Myocyte (in vitro differentiated cells): ENCODE measurements around the gene LACC1. TPM values are rescaled to one million over a fixed set of nuclear protein-coding genes. Genes with fewer than 3 reads are reported as not detected.

Source experiments
- DNase-seq: peaks from one replicate; pipeline ENCODE4 v3.0.0-alpha.2; 2012; ENCODE audit warnings: low read depth
- total RNA-seq: library from RNA; depleted of rRNA; stranded (reverse); fragments of >200 nt; gene quantifications from 2 replicates; pipeline ENCODE4 v1.2.3, GENCODE V29; 2014

LACC1 gene
- total RNA-seq, 1 donor from 2014 or later = 4.8 TPM

- no peak for DNase-seq
Measured at GRCh38 chr13:43883631-43884030, 3.9 kb downstream of the LACC1 start.

DNA sequence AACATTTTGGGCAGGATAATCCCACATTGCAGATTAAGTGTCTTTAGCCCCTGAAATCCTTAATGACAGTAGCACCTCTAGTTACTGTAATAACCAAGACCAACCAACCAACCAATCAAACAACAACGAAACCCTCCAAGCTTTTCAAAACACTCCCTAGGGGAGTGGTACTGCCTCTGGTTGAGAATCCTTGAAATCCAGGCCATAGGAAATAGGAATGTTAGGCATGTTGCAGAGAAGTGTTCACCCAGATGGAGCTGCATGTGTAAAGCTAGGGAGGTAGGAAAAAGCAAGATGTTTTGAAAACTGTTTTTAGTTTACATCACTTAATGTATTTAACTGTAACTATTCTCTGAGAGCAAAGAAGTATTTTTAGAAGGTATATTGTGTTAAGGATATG is 4.5 kb downstream of the LACC1 start:
- DNase-seq = no peak

DNA sequence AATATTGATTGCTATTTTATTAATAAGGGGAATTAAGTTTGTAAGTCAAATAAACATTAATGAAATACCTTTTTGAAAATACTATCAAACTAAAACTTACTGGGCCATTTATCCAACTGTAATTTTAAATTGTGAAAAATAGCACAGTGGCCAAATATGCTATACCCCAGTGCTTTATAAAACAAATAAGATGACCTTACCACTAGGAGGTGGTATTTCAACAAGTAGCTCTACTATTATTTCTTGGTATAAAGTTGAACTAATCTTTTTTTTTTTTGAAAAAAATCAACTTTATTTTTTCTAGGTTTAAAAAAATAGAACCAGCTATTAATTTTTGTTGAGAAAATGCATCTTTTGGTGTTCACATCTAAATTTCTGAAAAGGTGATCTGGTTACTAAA is 14.7 kb downstream of the LACC1 start:
- no peak for DNase-seq

DNA sequence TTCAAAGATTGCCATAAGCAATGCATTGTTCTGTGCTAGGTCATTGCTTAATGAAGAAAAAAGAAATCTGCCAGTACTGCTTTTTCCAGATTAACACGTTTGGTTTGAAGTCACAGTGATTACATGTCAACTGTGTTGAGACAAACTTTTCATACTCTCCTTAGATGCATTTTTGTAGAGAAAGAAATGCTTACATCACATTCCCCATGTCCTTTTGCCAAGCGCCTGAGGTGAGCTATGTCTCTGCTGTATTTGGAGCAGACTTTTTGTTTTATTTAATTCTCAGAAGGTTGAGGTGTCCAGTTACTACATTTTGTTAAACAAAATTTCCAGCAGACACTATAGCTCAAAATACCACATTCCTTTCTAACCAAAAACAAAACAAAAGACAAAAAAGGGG is 16.2 kb downstream of the LACC1 start:
- peak; percentile 17 for DNase-seq

- DNase-seq = peak; percentile 74
Measured at GRCh38 chr13:43905435-43906031, 25.8 kb downstream of the LACC1 start.

GRCh38 chr13:43908156-43909126 is 28.7 kb downstream of the LACC1 start:
- DNase-seq = peak; percentile 54

GRCh38 chr13:43910856-43911255 is 31.2 kb downstream of the LACC1 start:
- DNase-seq = no peak

GRCh38 chr13:43911278-43911677 is 31.6 kb downstream of the LACC1 start:
- no peak for DNase-seq

DNA sequence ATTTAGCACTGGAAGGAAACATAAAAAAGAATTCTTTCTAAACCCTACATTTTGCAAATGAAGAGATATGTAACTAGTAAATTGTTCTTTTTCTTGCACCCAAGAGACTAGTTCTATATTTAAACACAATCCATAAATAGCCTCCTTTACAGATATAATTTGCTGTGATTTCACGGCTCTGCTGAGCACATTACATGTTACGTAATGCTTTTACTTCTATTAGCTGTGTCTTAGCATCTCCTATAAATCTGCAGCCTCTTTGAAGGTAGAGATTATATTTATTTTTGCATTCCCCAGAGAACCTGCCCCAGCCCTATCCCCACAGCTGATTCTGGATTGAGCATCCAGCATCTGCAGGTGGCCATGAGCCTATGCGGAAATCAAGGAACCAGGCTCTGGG is 32.2 kb downstream of the LACC1 start:
- DNase-seq = no peak

DNA sequence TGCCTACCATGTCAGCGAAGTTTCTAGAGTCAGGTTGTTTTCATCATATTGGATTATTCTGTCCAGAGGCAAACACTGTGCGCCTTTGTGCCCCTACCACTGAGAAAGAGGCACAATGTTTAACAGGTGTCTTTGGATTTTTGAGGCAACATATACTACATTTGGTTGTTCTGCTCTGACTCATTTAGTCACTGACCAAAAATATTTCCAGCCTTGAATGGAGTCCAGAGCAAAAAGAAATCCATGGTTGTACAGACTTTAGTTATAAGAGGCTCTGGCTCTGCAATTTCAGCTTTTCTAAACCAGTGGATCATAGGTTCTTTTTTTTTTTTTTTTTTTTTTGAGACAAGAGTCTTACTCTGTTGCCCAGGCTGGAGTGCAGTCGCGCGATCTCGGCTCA is 35.7 kb downstream of the LACC1 start:
- peak; percentile 13 for DNase-seq

DNA sequence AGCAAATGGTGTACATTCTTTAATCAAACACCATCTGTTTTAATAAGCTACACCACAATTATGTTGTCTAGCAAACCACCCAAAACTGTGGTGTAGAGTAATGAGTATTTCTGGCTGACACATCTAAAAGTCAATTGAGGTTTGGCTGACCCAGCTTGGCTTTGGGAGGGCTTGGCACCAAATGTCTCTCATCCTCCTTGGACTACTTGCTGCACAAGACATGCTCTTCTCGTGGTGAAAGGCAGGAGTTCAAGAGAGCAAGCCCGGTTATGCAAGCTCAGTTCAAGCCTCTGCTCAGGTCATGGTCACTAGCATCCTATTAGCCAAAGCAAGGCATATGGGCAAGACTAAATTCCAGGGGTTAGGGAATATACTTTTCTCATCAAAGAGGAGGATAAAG is 37.1 kb downstream of the LACC1 start:
- peak; percentile 26 for DNase-seq

- no peak for DNase-seq
Measured at GRCh38 chr13:43918636-43919035, 38.9 kb downstream of the LACC1 start.

GRCh38 chr13:43920965-43921674 is 41.4 kb downstream of the LACC1 start:
- no peak for DNase-seq

GRCh38 chr13:43924549-43925245 is 45.0 kb downstream of the LACC1 start:
- DNase-seq = no peak

DNA sequence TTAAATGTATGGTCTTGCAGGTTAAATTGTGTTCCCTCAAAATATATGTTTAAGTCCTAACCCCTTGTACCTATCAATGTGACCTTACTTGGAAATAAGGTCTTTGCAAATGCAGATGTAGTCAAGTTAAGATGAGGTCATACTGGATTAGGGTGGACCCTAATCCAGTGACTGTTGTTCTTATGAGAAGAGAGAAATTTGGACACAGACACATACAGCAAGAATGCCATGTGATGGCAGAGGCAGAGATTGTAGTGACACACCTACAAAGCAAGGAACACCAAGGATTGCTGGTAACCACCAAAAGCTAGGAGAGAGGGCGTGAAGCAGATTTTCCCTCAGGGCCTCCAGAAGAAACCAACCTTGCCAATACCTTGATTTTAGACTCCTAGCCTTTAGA is 50.2 kb downstream of the LACC1 start:
- no peak for DNase-seq

GRCh38 chr13:43933378-43933777 is 53.7 kb downstream of the LACC1 start:
- no peak for DNase-seq

DNA sequence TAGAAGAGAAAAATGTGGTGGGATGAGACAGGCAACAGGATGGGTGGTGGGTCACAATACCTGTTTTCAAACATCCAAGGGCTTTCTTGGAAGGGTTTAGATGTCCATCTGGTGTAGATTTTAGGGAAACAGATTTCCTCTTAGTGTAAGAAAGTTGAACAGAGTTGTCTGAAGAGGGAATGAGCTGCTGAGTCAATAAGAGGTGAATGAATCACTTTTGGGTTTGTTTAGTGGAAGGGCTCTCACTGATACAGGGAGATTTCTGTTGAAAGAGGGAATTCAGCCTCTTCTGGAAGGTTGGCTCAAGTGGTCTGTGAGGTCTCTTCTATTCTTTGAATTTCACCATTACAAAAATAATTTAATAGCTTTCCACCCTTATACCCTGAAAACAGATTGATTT is 54.6 kb downstream of the LACC1 start:
- no peak for DNase-seq

GRCh38 chr13:43935878-43936277 is 56.2 kb downstream of the LACC1 start:
- peak; percentile 16 for DNase-seq

- DNase-seq = no peak
Measured at GRCh38 chr13:43936647-43937046, 56.9 kb downstream of the LACC1 start.

- no peak for DNase-seq
Measured at GRCh38 chr13:43937839-43938238, 58.1 kb downstream of the LACC1 start.

GRCh38 chr13:43938449-43938848 is 58.7 kb downstream of the LACC1 start:
- no peak for DNase-seq
